OCI-LY7 (cell line): ENCODE data around the gene CHML. TPM values are rescaled to one million over a fixed set of nuclear protein-coding genes. Genes with fewer than 3 reads are reported as not detected.
"Not testable (repeated sequence)": the region's sequence is repeated elsewhere in the genome, so short reads cannot be mapped to it uniquely, and the experiment has no call there.

Source experiments
- BruUV-seq: library from RNA; stranded (reverse); fragments of 400-500 nt; replicated peaks from 2 replicates; lab custom pipeline; 2021; lab: Mats Ljungman, UMichigan
- CTCF ChIA-PET: fragments of 300-600 bp; sonication (Branson Sonifier 250); formaldehyde crosslinking; loops from one replicate; lab custom pipeline; 2022; ENCODE audit warnings: antibody characterized with exemption; ENCODE audit not compliant: unreplicated experiment; lab: Charles Lee
- POLR2A ChIA-PET: fragments of 300-600 bp; sonication (Branson Sonifier 250); formaldehyde crosslinking; loops from one replicate; lab custom pipeline; 2022; ENCODE audit warnings: antibody characterized with exemption; lab: Charles Lee
- DNase-seq: peaks from one replicate; pipeline ENCODE4 v3.0.0-alpha.2; 2015; ENCODE audit warnings: low spot score
- H2AFZ ChIP-seq: fragments of 200-600 bp; sonication (generic), shearing (Covaris generic); 2 replicates; pipeline ENCODE4 v1.6.1; 2014; ENCODE audit warnings: mild to moderate bottlenecking, antibody characterized with exemption, low read length, moderate library complexity
- H3K27ac ChIP-seq: fragments of 200-600 bp; sonication (generic); 2 replicates; pipeline ENCODE4 v1.5.1; 2014; ENCODE audit warnings: mixed run types, low read depth, mild to moderate bottlenecking, moderate library complexity, low read length, inconsistent platforms; ENCODE audit not compliant: poor library complexity, severe bottlenecking
- H3K36me3 ChIP-seq: fragments of 200-600 bp; sonication (generic); 2 replicates; pipeline ENCODE4 v1.6.1; 2014; ENCODE audit warnings: mild to moderate bottlenecking, antibody characterized with exemption, low read length, moderate library complexity, mixed read lengths; ENCODE audit not compliant: insufficient read depth
- H3K4me1 ChIP-seq: fragments of 200-600 bp; sonication (generic); 2 replicates; pipeline ENCODE4 v1.5.1; 2014; ENCODE audit warnings: mild to moderate bottlenecking, low read length; ENCODE audit not compliant: insufficient read depth, poor library complexity, severe bottlenecking
- H3K4me2 ChIP-seq: fragments of 200-600 bp; sonication (generic); 2 replicates; pipeline ENCODE4 v1.6.1; 2014; ENCODE audit warnings: mild to moderate bottlenecking, low read length
- H3K4me3 ChIP-seq: fragments of 200-600 bp; sonication (generic); 2 replicates; pipeline ENCODE4 v1.5.1; 2014; ENCODE audit warnings: mild to moderate bottlenecking, low read depth, low read length; ENCODE audit not compliant: poor library complexity, severe bottlenecking
- H3K79me2 ChIP-seq: fragments of 200-600 bp; sonication (generic); 2 replicates; pipeline ENCODE4 v1.6.1; 2016; ENCODE audit warnings: low read depth, mild to moderate bottlenecking, low read length, moderate library complexity, mixed read lengths; ENCODE audit not compliant: insufficient read depth
- H3K9me2 ChIP-seq: fragments of 200-600 bp; sonication (generic); 2 replicates; pipeline ENCODE4 v1.6.1; 2016; ENCODE audit warnings: mild to moderate bottlenecking, low read length, mixed read lengths; ENCODE audit not compliant: insufficient read depth
- H3K9me3 ChIP-seq: fragments of 200-600 bp; sonication (generic); 2 replicates; pipeline ENCODE4 v1.6.1; 2014; ENCODE audit warnings: mild to moderate bottlenecking, mixed run types, low read length, mixed read lengths
- H4K20me1 ChIP-seq: fragments of 200-600 bp; sonication (generic); 2 replicates; pipeline ENCODE4 v1.6.1; 2014; ENCODE audit warnings: mild to moderate bottlenecking, antibody characterized with exemption, low read length, moderate library complexity, mixed read lengths; ENCODE audit not compliant: insufficient read depth
- EZH2phosphoT487 ChIP-seq: fragments of 200-600 bp; sonication (generic); IDR thresholded peaks from 2 replicates; pipeline ENCODE4 v1.6.1; 2018; ENCODE audit warnings: low read depth, borderline replicate concordance, mild to moderate bottlenecking, mixed run types, antibody characterized with exemption, low read length, moderate library complexity, mixed read lengths
- intact Hi-C: fragments of 100-400 bp; cut with micrococcal nuclease; formaldehyde crosslinking; loops from one replicate; pipeline ENCODE4 v1.10.0; 2022; ENCODE audit not compliant: unreplicated experiment
- total RNA-seq, 2 experiments: library from RNA; depleted of rRNA in 1 of 2; stranded (reverse); fragments of >200 nt in 1 of 2; shearing (Covaris generic) in 1 of 2; gene quantifications; 2 replicates each; pipeline ENCODE4 v1.2.3, GENCODE V29; 2014 to 2022
- TF ChIP-seq, protein P1 (sequence below): fragments of 200-600 bp; sonication (generic); conservative IDR thresholded peaks from 2 replicates; pipeline ENCODE4 v1.5.1; 2014; ENCODE audit warnings: mild to moderate bottlenecking, antibody characterized with exemption, low read length, moderate library complexity, mixed read lengths

The CHML gene
- total RNA-seq, 2 experiments from 2014 or later: 10.7 to 22.6 TPM

DNA sequence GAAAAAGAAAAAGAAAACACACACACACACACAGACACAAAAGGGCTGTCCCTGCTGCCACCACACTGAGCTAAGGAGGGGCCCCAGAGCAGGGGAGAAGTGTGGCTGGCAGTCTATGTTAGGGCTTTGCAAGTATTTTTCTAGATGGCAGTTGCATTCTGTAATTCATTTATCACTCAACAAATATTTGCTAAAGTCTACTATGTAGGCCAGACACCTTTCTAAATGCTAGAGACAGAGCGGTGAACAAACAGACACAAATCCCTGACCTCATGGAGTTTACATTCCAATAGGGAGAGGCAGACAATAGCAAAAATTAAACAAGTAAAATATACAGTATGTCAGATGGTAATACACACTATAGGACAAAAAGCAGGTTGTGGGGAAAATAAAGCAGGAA lies 32.1 kb upstream of the CHML start:
- ChIA-PET POLR2A (no interaction called here), CTCF (no interaction called here)
- Histone ChIP-seq H3K9me2 (no peaks in the 10 kb centered on the region), H3K9me3 (0 out of 2 replicates have a peak, but pooled peaks cover 6% of the 10 kb centered on the region), H3K27ac (no peak overlapping the region), H3K4me1 (peaks cover 19% of the 10 kb centered on the region), H2AFZ (no peak overlapping the region), H3K36me3 (no peaks in the 10 kb centered on the region), H4K20me1 (no peaks in the 10 kb centered on the region), H3K4me3 (no peak overlapping the region), H3K79me2 (no peaks in the 10 kb centered on the region), H3K4me2 (no peak overlapping the region)
- no peak for DNase-seq
- no TSS peak for BruUV-seq
- intact Hi-C loops: no loop called here
- no peak for TF ChIP-seq EZH2phosphoT487
- TF ChIP-seq, protein P1, sequence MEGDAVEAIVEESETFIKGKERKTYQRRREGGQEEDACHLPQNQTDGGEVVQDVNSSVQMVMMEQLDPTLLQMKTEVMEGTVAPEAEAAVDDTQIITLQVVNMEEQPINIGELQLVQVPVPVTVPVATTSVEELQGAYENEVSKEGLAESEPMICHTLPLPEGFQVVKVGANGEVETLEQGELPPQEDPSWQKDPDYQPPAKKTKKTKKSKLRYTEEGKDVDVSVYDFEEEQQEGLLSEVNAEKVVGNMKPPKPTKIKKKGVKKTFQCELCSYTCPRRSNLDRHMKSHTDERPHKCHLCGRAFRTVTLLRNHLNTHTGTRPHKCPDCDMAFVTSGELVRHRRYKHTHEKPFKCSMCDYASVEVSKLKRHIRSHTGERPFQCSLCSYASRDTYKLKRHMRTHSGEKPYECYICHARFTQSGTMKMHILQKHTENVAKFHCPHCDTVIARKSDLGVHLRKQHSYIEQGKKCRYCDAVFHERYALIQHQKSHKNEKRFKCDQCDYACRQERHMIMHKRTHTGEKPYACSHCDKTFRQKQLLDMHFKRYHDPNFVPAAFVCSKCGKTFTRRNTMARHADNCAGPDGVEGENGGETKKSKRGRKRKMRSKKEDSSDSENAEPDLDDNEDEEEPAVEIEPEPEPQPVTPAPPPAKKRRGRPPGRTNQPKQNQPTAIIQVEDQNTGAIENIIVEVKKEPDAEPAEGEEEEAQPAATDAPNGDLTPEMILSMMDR: no peak

DNA sequence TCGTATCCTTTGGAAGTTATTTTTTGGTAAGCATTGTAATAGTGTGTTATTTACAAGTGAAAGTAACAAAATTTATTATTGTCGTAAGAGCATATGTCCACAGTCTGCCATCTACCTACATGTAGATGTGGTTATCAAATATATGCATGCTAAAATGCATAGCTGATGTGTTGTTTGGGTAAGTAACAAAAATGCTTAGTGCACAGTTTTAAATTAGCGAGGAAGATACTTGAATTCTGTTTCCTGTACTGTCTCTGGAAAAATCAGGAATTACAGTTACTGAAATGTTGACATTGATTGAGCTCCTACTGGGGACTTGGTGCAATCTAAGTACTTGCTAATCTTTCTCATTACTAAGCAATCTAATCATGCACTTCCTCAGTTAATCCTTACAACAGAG lies 26.2 kb upstream of the CHML start:
- ChIA-PET CTCF (no interaction called here), POLR2A (interaction anchor here (2.1 kb wide), 1 partner anchor 11 kb away, joined by 5 read pairs; no protein-coding TSS in a partner anchor)
- no peaks in the 10 kb centered on the region for H3K9me3 ChIP-seq
- intact Hi-C loops: no loop called here
- no peak overlapping the region for H2AFZ ChIP-seq
- H3K79me2 ChIP-seq: no peaks in the 10 kb centered on the region
- TF ChIP-seq EZH2phosphoT487: no peak
- TF ChIP-seq, protein P1: no peak
- no peak overlapping the region for H3K4me2 ChIP-seq
- BruUV-seq: no TSS peak
- no peak overlapping the region for H3K4me3 ChIP-seq
- H4K20me1 ChIP-seq: no peaks in the 10 kb centered on the region
- no peak for DNase-seq
- no peak overlapping the region for H3K27ac ChIP-seq
- no peaks in the 10 kb centered on the region for H3K9me2 ChIP-seq
- H3K4me1 ChIP-seq: no peaks in the 10 kb centered on the region
- H3K36me3 ChIP-seq: no peaks in the 10 kb centered on the region

GRCh38 chr1:241660424-241660972 lies 20.3 kb upstream of the CHML start:
- Histone ChIP-seq H3K27ac (no peak overlapping the region), H3K4me1 (no peaks in the 10 kb centered on the region), H3K9me3 (no peaks in the 10 kb centered on the region), H4K20me1 (no peaks in the 10 kb centered on the region), H2AFZ (no peak overlapping the region), H3K36me3 (no peaks in the 10 kb centered on the region), H3K4me3 (no peak overlapping the region), H3K79me2 (no peaks in the 10 kb centered on the region), H3K9me2 (no peaks in the 10 kb centered on the region), H3K4me2 (0 out of 2 replicates have a peak overlapping the region, but pooled peaks have one; percentile 10)
- BruUV-seq: no TSS peak
- peak; percentile 11 for DNase-seq
- intact Hi-C loops: no loop called here
- TF ChIP-seq EZH2phosphoT487: no peak
- TF ChIP-seq, protein P1: no peak
- ChIA-PET CTCF (no interaction called here), POLR2A (interaction anchor here (0.6 to 1.6 kb wide), 6 partner anchors 9 to 392 kb away, joined by 3 to 4 read pairs (median 3); no protein-coding TSS in a partner anchor)

DNA sequence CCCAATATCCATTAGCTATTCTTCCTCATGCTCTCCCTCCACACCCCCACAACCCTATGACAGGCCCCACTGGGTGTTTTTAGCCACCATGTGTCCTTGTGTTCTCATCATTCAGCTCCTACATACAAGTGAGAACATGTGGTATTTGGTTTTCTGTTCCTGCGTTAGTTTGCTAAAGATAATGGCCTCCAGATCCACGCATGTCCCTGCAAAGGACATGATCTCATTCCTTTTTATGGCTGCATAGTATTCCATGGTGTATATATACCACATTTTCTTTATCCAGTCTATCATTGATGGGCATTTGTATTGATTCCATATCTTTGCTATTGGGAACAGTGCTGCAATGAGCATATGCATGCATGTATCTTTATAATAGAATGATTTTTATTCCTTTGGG lies 18.8 kb upstream of the CHML start:
- H3K9me2 ChIP-seq, intact Hi-C loops, H3K9me3 ChIP-seq, H2AFZ ChIP-seq, BruUV-seq, H3K4me1 ChIP-seq, H3K4me2 ChIP-seq, H3K4me3 ChIP-seq, H3K27ac ChIP-seq, H4K20me1 ChIP-seq, H3K79me2 ChIP-seq, H3K36me3 ChIP-seq, DNase-seq, CTCF ChIA-PET: not testable (repeated sequence)
- POLR2A ChIA-PET: interaction anchor here (1.6 kb wide), 1 partner anchor 15 kb away, joined by 3 read pairs; no protein-coding TSS in a partner anchor
